K562 (cell line): ENCODE data around the gene GRK1. TPM values are rescaled to one million over a fixed set of nuclear protein-coding genes. Genes with fewer than 3 reads are reported as not detected.

Experiments used
- ATAC-seq: fragments of 200-7000 bp; cut with Tn5 transposase; 3 replicates; pipeline ENCODE4 v1.9.1; 2020; ENCODE audit warnings: moderate library complexity
- BruUV-seq: library from RNA; stranded (reverse); fragments of 400-500 nt; replicated peaks from 2 replicates; lab custom pipeline; 2021; lab: Mats Ljungman, UMichigan
- CTCF ChIA-PET: fragments of 300-600 bp; formaldehyde crosslinking; extraction: SDS; loops from one replicate; lab custom pipeline; 2021; ENCODE audit warnings: low intra/inter-chr PET ratio; lab: Yijun Ruan, JAX
- POLR2A ChIA-PET: fragments of 300-600, 350-650 bp; sonication (Branson Sonifier 250); formaldehyde crosslinking; extraction: SDS; loops from one replicate; lab custom pipeline; 2021; ENCODE audit warnings: antibody characterized with exemption, inconsistent platforms; lab: Yijun Ruan, JAX
- DNase-seq, 4 experiments: peaks; one replicate each; pipeline versions ENCODE4 v3.0.0 to v3.0.0-alpha.2; 2011 to 2018; ENCODE audit warnings: low spot score in 3 of 4, mixed read lengths in 3 of 4; ENCODE audit errors: extremely low read depth in 1 of 4
- FAIRE-seq: peaks from 2 replicates; lab custom pipeline; 2011; peaks lifted over from hg19 to GRCh38; lab: Jason Lieb, UNC
- H2AFZ ChIP-seq: 2 replicates; pipeline ENCODE4 v1.6.0; 2011; ENCODE audit warnings: low read depth, low read length, control low read depth, inconsistent platforms
- H3K27ac ChIP-seq: fragments of 200-600 bp; 3 replicates; pipeline ENCODE4 v1.8.0; 2011; ENCODE audit warnings: low read depth, mild to moderate bottlenecking, control low read depth, inconsistent platforms, low read length, moderate library complexity, mixed read lengths; ENCODE audit errors: extremely low read depth
- H3K27me3 ChIP-seq, 2 experiments: fragments of 300-600 bp in 1 of 2; 2 replicates in 1 of 2; 3 replicates in 1 of 2; pipeline versions ENCODE4 v1.6.0 to v1.8.0; 2011; ENCODE audit warnings: inconsistent platforms in 2 of 2, low read length in 2 of 2, mild to moderate bottlenecking in 1 of 2, mixed read lengths in 1 of 2, moderate library complexity in 1 of 2; ENCODE audit not compliant: control insufficient read depth in 2 of 2, insufficient read depth in 2 of 2
- H3K36me3 ChIP-seq: fragments of 300-600 bp; 3 replicates; pipeline ENCODE4 v1.8.0; 2011; ENCODE audit warnings: mild to moderate bottlenecking, low read length, inconsistent platforms; ENCODE audit not compliant: control insufficient read depth, insufficient read depth
- H3K4me1 ChIP-seq, 2 experiments: fragments of 200-600 bp in 1 of 2; replicated peaks in 1 of 2; 2 replicates in 1 of 2; 3 replicates in 1 of 2; pipeline versions ENCODE4 v1.5.1 to v1.8.0; 2011; ENCODE audit warnings: inconsistent platforms in 2 of 2, low read length in 2 of 2, mild to moderate bottlenecking in 1 of 2, mixed read lengths in 1 of 2, moderate library complexity in 1 of 2; ENCODE audit not compliant: control insufficient read depth in 2 of 2, insufficient read depth in 2 of 2
- H3K4me2 ChIP-seq: 2 replicates; pipeline ENCODE4 v1.6.1; 2011; ENCODE audit warnings: low read length, control low read depth, inconsistent platforms, mixed read lengths; ENCODE audit not compliant: insufficient read depth
- H3K4me3 ChIP-seq: fragments of 200-600 bp; sonication (generic), shearing (Covaris generic); 2 replicates; pipeline ENCODE4 v1.5.1; 2016; ENCODE audit warnings: control low read depth, inconsistent platforms
- H3K79me2 ChIP-seq: fragments of 200-600 bp; 3 replicates; pipeline ENCODE4 v1.8.0; 2011; ENCODE audit warnings: low read length, inconsistent platforms; ENCODE audit not compliant: control insufficient read depth, insufficient read depth
- H3K9ac ChIP-seq, 2 experiments: 2 replicates each; pipeline versions ENCODE4 v1.6.0 to v1.6.1; 2011; ENCODE audit warnings: low read depth in 2 of 2, low read length in 2 of 2, control low read depth in 1 of 2, inconsistent platforms in 1 of 2, mild to moderate bottlenecking in 1 of 2, mixed read lengths in 1 of 2; ENCODE audit not compliant: insufficient read depth in 1 of 2
- H3K9me1 ChIP-seq: one replicate; pipeline ENCODE4 v1.6.0; 2011; ENCODE audit warnings: inconsistent platforms, mild to moderate bottlenecking, low read length, moderate library complexity; ENCODE audit not compliant: control insufficient read depth, insufficient read depth
- H3K9me3 ChIP-seq: replicated peaks from 2 replicates; pipeline ENCODE4 v1.5.1; 2011; ENCODE audit warnings: low read depth, low read length, inconsistent platforms; ENCODE audit not compliant: control insufficient read depth, insufficient read depth
- H4K20me1 ChIP-seq: replicated peaks from 2 replicates; pipeline ENCODE4 v1.6.1; 2011; ENCODE audit warnings: low read length, inconsistent platforms, mixed read lengths; ENCODE audit not compliant: control insufficient read depth, insufficient read depth
- WGBS: fragments of 100-300 bp; shearing (Covaris generic); methylation state at CpG from one replicate; pipeline ENCODE4 v1.1.6; 2016; ENCODE audit warnings: low coverage, mixed read lengths; ENCODE audit not compliant: insufficient coverage; ENCODE audit errors: missing lambda C conversion rate; 5-methylcytosine and 5-hydroxymethylcytosine counted together
- in situ Hi-C: fragments of 300-500 bp; cut with MboI; formaldehyde crosslinking; loops from 4 replicates; pipeline ENCODE4 v1.15.0; 2018; ENCODE audit warnings: inconsistent platforms, mixed read lengths
- intact Hi-C: fragments of 100-400 bp; cut with micrococcal nuclease; formaldehyde crosslinking; loops from 2 replicates; pipeline ENCODE4 v1.14.2; 2022
- polyA plus RNA-seq, 8 experiments: library from polyadenylated mRNA; depleted of rRNA in 4 of 8; stranded (reverse) in 5 of 8; unstranded in 3 of 8; fragments of >200 nt; fragmentation: Nextera tagmentation in 2 of 8; fragmentation: Illumina TruSeq in 1 of 8; extraction: Ambion mirVana in 2 of 8; extraction: Trizol in 1 of 8; gene quantifications; 2 replicates each; pipeline versions ENCODE4 v1.2.1 to v1.2.3, GENCODE V29; 2011 to 2014; ENCODE audit warnings: inconsistent platforms in 1 of 8, missing spikeins in 1 of 8
- total RNA-seq, 7 experiments: library from RNA; depleted of rRNA in 6 of 7; stranded (reverse); fragments of >200 nt in 6 of 7; fragmentation: Illumina TruSeq in 2 of 7; extraction: Trizol in 2 of 7; gene quantifications; 2 replicates each; pipeline versions ENCODE4 v1.2.1 to v1.2.3, GENCODE V29; 2011 to 2021; ENCODE audit warnings: low replicate concordance in 1 of 7
- TF ChIP-seq, protein P1 (sequence below), 2 experiments: fragments of 450-650 bp; IDR thresholded peaks; 2 replicates each; pipeline ENCODE4 v1.6.1; 2018; ENCODE audit warnings: mild to moderate bottlenecking in 2 of 2, low read depth in 1 of 2; ENCODE audit not compliant: partially characterized antibody in 2 of 2

The GRK1 gene
- total and polyA plus RNA-seq, 9 of the 15 experiments (the other 6 are each of a cell fraction or from before 2014, with no cell fraction given) = 0.09 TPM; not detected in 8

DNA sequence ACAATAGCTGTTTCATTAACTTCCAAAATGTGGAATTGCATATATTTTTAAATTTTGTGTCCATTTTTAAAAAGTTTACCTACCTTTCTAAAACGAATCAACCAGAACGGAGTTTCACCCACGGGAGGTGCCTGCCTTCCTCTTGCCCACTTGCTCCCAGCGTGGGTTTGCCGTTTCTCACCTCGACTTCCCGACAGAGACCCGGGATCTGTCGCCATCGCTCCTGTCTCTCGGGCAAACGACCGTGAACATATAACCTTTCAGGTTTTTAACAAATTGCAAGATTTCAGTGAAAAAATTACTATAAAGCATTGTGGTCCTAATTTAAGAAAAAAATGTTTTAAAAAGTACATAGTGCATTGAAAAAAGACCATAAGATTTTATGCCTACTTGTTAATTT, 96.2 kb downstream of the GRK1 start:
- 1% methylated on average over 12 of the region's 13 CpGs for WGBS
- FAIRE-seq = no peak
- Histone ChIP-seq H3K4me1 (peaks cover 7 to 25% of the 10 kb centered on the region in 2 experiments; a peak in 4 of 5 replicates), H3K4me2 (no peak overlapping the region), H3K9me1 (no peaks in the 10 kb centered on the region), H3K27me3 (peaks cover 24 to 70% of the 10 kb centered on the region in 2 experiments), H2AFZ (no peak overlapping the region), H3K4me3 (no peak overlapping the region), H3K36me3 (no peaks in the 10 kb centered on the region), H4K20me1 (0 out of 2 replicates have a peak, but pooled peaks cover 5% of the 10 kb centered on the region), H3K27ac (no peak overlapping the region), H3K9me3 (no peaks in the 10 kb centered on the region), H3K79me2 (no peaks in the 10 kb centered on the region), H3K9ac (no peak overlapping the region)
- TF ChIP-seq, protein P1, sequence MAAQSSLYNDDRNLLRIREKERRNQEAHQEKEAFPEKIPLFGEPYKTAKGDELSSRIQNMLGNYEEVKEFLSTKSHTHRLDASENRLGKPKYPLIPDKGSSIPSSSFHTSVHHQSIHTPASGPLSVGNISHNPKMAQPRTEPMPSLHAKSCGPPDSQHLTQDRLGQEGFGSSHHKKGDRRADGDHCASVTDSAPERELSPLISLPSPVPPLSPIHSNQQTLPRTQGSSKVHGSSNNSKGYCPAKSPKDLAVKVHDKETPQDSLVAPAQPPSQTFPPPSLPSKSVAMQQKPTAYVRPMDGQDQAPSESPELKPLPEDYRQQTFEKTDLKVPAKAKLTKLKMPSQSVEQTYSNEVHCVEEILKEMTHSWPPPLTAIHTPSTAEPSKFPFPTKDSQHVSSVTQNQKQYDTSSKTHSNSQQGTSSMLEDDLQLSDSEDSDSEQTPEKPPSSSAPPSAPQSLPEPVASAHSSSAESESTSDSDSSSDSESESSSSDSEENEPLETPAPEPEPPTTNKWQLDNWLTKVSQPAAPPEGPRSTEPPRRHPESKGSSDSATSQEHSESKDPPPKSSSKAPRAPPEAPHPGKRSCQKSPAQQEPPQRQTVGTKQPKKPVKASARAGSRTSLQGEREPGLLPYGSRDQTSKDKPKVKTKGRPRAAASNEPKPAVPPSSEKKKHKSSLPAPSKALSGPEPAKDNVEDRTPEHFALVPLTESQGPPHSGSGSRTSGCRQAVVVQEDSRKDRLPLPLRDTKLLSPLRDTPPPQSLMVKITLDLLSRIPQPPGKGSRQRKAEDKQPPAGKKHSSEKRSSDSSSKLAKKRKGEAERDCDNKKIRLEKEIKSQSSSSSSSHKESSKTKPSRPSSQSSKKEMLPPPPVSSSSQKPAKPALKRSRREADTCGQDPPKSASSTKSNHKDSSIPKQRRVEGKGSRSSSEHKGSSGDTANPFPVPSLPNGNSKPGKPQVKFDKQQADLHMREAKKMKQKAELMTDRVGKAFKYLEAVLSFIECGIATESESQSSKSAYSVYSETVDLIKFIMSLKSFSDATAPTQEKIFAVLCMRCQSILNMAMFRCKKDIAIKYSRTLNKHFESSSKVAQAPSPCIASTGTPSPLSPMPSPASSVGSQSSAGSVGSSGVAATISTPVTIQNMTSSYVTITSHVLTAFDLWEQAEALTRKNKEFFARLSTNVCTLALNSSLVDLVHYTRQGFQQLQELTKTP (IDR thresholded peaks at IDR 0.05; ENCODE audit: low read depth in 1 of 2, partially characterized antibody in 2 of 2) = no peak
- in situ Hi-C loops (no loop called here), intact Hi-C loops (no loop called here)
- ChIA-PET POLR2A (no interaction called here), CTCF (no interaction called here)
- BruUV-seq = no TSS peak
- ATAC-seq = no peak
- no peak for DNase-seq
